ENCODE data around the gene DLG1. TPM values are rescaled to one million over a fixed set of nuclear protein-coding genes. Genes with fewer than 3 reads are reported as not detected.

The DLG1 gene
- total and polyA plus RNA-seq, 9 of the 15 experiments (the other 6 are each of a cell fraction or from before 2014, with no cell fraction given) = 9.4 to 63.5 (median 43.6) TPM

DNA sequence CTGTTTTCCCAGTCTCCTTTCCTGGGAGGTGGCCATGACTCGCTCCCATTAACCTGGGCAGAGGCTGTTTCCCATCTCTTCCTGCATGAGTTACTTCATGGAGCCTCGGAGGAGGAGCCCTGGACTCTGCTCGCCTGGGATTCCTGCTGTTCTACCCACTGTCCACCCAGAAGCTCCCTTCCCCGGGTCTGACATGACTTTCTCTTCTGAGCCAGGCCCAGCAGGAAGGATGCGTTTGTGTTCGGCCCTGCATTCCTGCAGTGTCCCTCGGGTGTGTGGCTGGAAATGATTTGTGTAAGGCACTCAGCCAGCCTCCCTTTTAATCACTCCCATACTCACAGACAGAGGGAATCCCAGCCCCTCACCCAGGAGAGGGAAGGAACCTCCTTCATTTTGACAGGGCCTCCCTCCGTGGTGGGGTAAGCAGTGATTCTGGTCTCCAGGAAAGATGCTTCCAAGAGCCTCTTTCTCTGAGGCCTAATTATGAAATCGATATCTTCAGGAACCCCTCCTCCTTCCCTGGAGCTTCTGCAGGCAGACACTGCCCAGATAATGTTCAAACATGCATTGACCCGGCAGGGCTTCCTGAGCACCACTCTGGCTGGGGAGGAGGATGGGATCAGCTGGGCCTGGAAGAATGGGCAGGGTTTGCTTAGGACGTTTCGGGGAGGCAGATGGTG, 41.6 kb upstream of the DLG1 start:
- in situ Hi-C loops (cut with MboI) = no loop called here
- POLR2A ChIA-PET = interaction anchor here (1.1 kb wide), 1 partner anchor 25 kb away, joined by 3 read pairs; no protein-coding TSS in a partner anchor

DNA sequence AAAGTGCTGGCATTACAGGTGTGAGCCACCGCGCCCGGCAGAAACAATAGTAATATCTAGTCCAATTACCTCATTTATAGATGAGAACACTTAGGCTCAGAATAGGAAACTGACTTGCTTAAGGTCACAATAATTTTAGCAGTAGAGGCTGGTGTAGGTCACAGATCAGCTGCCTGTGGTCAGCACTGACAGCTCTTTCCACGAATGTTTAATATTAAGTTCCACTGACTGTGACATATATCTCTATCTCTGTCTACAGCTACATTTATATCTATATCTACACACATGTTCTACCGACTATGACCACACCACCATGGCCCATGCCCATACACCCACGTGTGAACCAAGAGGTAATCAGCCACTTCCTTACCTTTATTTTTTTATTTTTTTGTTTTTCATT, 40.2 kb upstream of the DLG1 start:
- no peak for FAIRE-seq

More for the DNA sequence above, 41.6 kb upstream of the DLG1 start:
- H2AFZ ChIP-seq (ENCODE audit: low read depth, low read length) = peak overlapping the region; percentile 44
- no peaks in the 10 kb centered on the region for H4K20me1 ChIP-seq (replicated peaks; ENCODE audit: control insufficient read depth, insufficient read depth, low read length)
- CTCF ChIA-PET (ENCODE audit: low intra/inter-chr PET ratio) = no interaction called here
- no peaks in the 10 kb centered on the region for H3K36me3 ChIP-seq (ENCODE audit: control insufficient read depth, insufficient read depth, low read length)
- 32% methylated on average over 11 of the region's 12 CpGs for WGBS (ENCODE audit: insufficient coverage, low coverage, missing lambda C conversion rate)
- DNase-seq (ENCODE audit: extremely low read depth in 1 of 4, low spot score in 3 of 4) (no peak), FAIRE-seq (no peak), ATAC-seq (no peak)
- peaks cover 13 to 26% of the 10 kb centered on the region in 2 experiments for H3K4me1 ChIP-seq (replicated peaks in 1 of 2; ENCODE audit: control insufficient read depth in 2 of 2, insufficient read depth in 2 of 2, low read length in 2 of 2)
- no peak overlapping the region for H3K27ac ChIP-seq (ENCODE audit: extremely low read depth, low read depth, low read length)
- H3K27me3 ChIP-seq (ENCODE audit: control insufficient read depth in 2 of 2, insufficient read depth in 2 of 2, low read length in 2 of 2) = no peaks in the 10 kb centered on the region
- H3K9ac ChIP-seq (ENCODE audit: insufficient read depth in 1 of 2, low read depth in 2 of 2, low read length in 2 of 2) = peak overlapping the region in 1 of 2 experiments; percentile 48; a peak in 1 of 4 replicates
- no peaks in the 10 kb centered on the region for H3K9me3 ChIP-seq (replicated peaks; ENCODE audit: control insufficient read depth, insufficient read depth, low read depth, low read length)
- H3K4me3 ChIP-seq = no peak overlapping the region
- H3K79me2 ChIP-seq (ENCODE audit: control insufficient read depth, insufficient read depth, low read length) = no peaks in the 10 kb centered on the region
- peak; percentile 58; the same call in 1 of the 2 replicates for TF ChIP-seq ZNF263 (CRISPR knock-in tag; IDR thresholded peaks at IDR 0.05; ENCODE audit: borderline replicate concordance)
- no peak for TF ChIP-seq L3MBTL2 (IDR thresholded peaks at IDR 0.05)
- TF ChIP-seq ZNF780A (CRISPR knock-in tag; IDR thresholded peaks at IDR 0.05) = no peak
- TF ChIP-seq RHOXF2B (CRISPR knock-in tag; conservative IDR thresholded peaks at IDR 0.05) = no peak
- no peak overlapping the region for H3K4me2 ChIP-seq (ENCODE audit: insufficient read depth, low read length)
- H3K9me1 ChIP-seq (ENCODE audit: control insufficient read depth, insufficient read depth, low read length) = no peaks in the 10 kb centered on the region
- intact Hi-C loops (cut with micrococcal nuclease) = no loop called here
- no TSS peak for BruUV-seq (replicated peaks)

More for the DNA sequence above, 40.2 kb upstream of the DLG1 start:
- TF ChIP-seq TEAD4 (IDR thresholded peaks at IDR 0.05; ENCODE audit: low read length) (peak; percentile 32; the same call in 1 of the 2 replicates), TEAD4 (CRISPR knock-in tag; IDR thresholded peaks at IDR 0.05; ENCODE audit: borderline replicate concordance) (no peak), CBFA2T3 (IDR thresholded peaks at IDR 0.05) (peak; percentile 52), MBD1 (CRISPR knock-in tag; IDR thresholded peaks at IDR 0.05) (no peak), NCOR1 (IDR thresholded peaks at IDR 0.05) (0 out of 2 replicates have a peak, but pooled peaks have one; percentile 11), TCF3 (CRISPR knock-in tag; IDR thresholded peaks at IDR 0.05) (peak; percentile 33; the same call in 1 of the 2 replicates)
- TF ChIP-seq, protein P1, sequence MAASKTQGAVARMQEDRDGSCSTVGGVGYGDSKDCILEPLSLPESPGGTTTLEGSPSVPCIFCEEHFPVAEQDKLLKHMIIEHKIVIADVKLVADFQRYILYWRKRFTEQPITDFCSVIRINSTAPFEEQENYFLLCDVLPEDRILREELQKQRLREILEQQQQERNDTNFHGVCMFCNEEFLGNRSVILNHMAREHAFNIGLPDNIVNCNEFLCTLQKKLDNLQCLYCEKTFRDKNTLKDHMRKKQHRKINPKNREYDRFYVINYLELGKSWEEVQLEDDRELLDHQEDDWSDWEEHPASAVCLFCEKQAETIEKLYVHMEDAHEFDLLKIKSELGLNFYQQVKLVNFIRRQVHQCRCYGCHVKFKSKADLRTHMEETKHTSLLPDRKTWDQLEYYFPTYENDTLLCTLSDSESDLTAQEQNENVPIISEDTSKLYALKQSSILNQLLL (CRISPR knock-in tag; IDR thresholded peaks at IDR 0.05; ENCODE audit: borderline replicate concordance) = no peak
- Histone ChIP-seq H3K9me3 (replicated peaks; ENCODE audit: control insufficient read depth, insufficient read depth, low read depth, low read length) (no peaks in the 10 kb centered on the region), H3K79me2 (ENCODE audit: control insufficient read depth, insufficient read depth, low read length) (no peaks in the 10 kb centered on the region), H3K4me3 (no peak overlapping the region), H2AFZ (ENCODE audit: low read depth, low read length) (no peak overlapping the region), H3K27ac (ENCODE audit: extremely low read depth, low read depth, low read length) (no peak overlapping the region), H4K20me1 (replicated peaks; ENCODE audit: control insufficient read depth, insufficient read depth, low read length) (no peaks in the 10 kb centered on the region), H3K9me1 (ENCODE audit: control insufficient read depth, insufficient read depth, low read length) (no peaks in the 10 kb centered on the region), H3K4me1 (replicated peaks in 1 of 2; ENCODE audit: control insufficient read depth in 2 of 2, insufficient read depth in 2 of 2, low read length in 2 of 2) (peaks cover 8 to 16% of the 10 kb centered on the region in 2 experiments), H3K4me2 (ENCODE audit: insufficient read depth, low read length) (no peak overlapping the region), H3K36me3 (ENCODE audit: control insufficient read depth, insufficient read depth, low read length) (no peaks in the 10 kb centered on the region), H3K27me3 (ENCODE audit: control insufficient read depth in 2 of 2, insufficient read depth in 2 of 2, low read length in 2 of 2) (no peaks in the 10 kb centered on the region), H3K9ac (ENCODE audit: insufficient read depth in 1 of 2, low read depth in 2 of 2, low read length in 2 of 2) (no peak overlapping the region)
- WGBS (ENCODE audit: insufficient coverage, low coverage, missing lambda C conversion rate) = 40% methylated on average over 6 of the region's 6 CpGs
- ChIA-PET CTCF (ENCODE audit: low intra/inter-chr PET ratio) (no interaction called here), POLR2A (no interaction called here)
- no TSS peak for BruUV-seq (replicated peaks)
- intact Hi-C loops (cut with micrococcal nuclease) = no loop called here
- in situ Hi-C loops (cut with MboI) = no loop called here
- no peak for ATAC-seq
- DNase-seq (ENCODE audit: extremely low read depth in 1 of 4, low spot score in 3 of 4) = no peak
